Kidney epithelial cell (primary cell): ENCODE measurements around the gene CACNA1D. TPM values are rescaled to one million over a fixed set of nuclear protein-coding genes. Genes with fewer than 3 reads are reported as not detected.

Experiments
- DNase-seq: peaks from one replicate; pipeline ENCODE4 v3.0.0-alpha.2; 2010; ENCODE audit warnings: low read depth
- H3K27me3 ChIP-seq: 2 replicates; pipeline ENCODE4 v1.6.0; 2011; ENCODE audit warnings: low read length; ENCODE audit not compliant: control insufficient read depth, insufficient read depth
- H3K36me3 ChIP-seq: 2 replicates; pipeline ENCODE4 v1.5.1; 2011; ENCODE audit warnings: low read length; ENCODE audit not compliant: control insufficient read depth, insufficient read depth
- H3K4me3 ChIP-seq: 2 replicates; pipeline ENCODE4 v1.5.1; 2011; ENCODE audit warnings: low read depth, mild to moderate bottlenecking, control low read depth, low read length
- total RNA-seq: library from RNA; depleted of rRNA; stranded (reverse); fragments of >200 nt; gene quantifications from 2 replicates; pipeline ENCODE4 v1.2.3, GENCODE V29; 2015
- TF ChIP-seq, protein P1 (sequence below): IDR thresholded peaks from 2 replicates; pipeline ENCODE4 v1.5.1; 2011; ENCODE audit warnings: mild to moderate bottlenecking, moderate library complexity, low read length, control low read depth, inconsistent platforms; ENCODE audit not compliant: insufficient read depth, poor library complexity, severe bottlenecking

CACNA1D gene
- total RNA-seq, 1 donor from 2014 or later, result 0.21 TPM

- H3K36me3 ChIP-seq, result no peaks in the 10 kb centered on the region
- no peaks in the 10 kb centered on the region for H3K27me3 ChIP-seq
- DNase-seq, result no peak
- TF ChIP-seq, protein P1, sequence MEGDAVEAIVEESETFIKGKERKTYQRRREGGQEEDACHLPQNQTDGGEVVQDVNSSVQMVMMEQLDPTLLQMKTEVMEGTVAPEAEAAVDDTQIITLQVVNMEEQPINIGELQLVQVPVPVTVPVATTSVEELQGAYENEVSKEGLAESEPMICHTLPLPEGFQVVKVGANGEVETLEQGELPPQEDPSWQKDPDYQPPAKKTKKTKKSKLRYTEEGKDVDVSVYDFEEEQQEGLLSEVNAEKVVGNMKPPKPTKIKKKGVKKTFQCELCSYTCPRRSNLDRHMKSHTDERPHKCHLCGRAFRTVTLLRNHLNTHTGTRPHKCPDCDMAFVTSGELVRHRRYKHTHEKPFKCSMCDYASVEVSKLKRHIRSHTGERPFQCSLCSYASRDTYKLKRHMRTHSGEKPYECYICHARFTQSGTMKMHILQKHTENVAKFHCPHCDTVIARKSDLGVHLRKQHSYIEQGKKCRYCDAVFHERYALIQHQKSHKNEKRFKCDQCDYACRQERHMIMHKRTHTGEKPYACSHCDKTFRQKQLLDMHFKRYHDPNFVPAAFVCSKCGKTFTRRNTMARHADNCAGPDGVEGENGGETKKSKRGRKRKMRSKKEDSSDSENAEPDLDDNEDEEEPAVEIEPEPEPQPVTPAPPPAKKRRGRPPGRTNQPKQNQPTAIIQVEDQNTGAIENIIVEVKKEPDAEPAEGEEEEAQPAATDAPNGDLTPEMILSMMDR, result no peak
- H3K4me3 ChIP-seq, result no peak overlapping the region
Measured at GRCh38 chr3:53702776-53703530, 208.5 kb downstream of the CACNA1D start.

GRCh38 chr3:53703630-53704362, 209.4 kb downstream of the CACNA1D start:
- Histone ChIP-seq H3K36me3 (no peaks in the 10 kb centered on the region), H3K27me3 (no peaks in the 10 kb centered on the region), H3K4me3 (no peak overlapping the region)
- no peak for DNase-seq
- TF ChIP-seq, protein P1, result no peak

- TF ChIP-seq, protein P1, result no peak
- Histone ChIP-seq H3K27me3 (no peaks in the 10 kb centered on the region), H3K4me3 (no peak overlapping the region), H3K36me3 (no peaks in the 10 kb centered on the region)
- DNase-seq, result no peak
Measured at GRCh38 chr3:53704363-53704725, 209.9 kb downstream of the CACNA1D start.

- DNase-seq, result no peak
- H3K27me3 ChIP-seq, result no peaks in the 10 kb centered on the region
Measured at GRCh38 chr3:53705024-53705745, 210.8 kb downstream of the CACNA1D start.

DNA sequence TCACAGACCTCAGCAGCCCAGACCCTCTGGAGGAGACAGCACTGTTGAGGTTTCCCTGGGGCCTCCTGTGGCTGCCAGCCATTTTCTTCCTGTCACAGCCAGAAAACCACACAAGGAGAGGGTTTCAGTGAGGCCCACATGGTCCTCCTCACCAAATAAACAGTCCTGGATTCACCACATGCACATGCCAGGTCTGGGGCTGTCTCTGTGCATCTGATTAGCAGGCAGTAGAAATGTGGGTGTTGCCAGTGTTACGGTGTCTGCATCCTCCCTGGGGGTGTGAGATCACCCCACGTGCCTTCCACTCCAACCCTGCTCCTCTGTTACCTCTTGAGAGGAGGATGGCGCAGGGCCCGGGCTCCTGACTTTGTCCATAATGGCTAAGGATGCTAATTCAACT, 211.4 kb downstream of the CACNA1D start:
- DNase-seq, result no peak
- no peak overlapping the region for H3K4me3 ChIP-seq
- TF ChIP-seq, protein P1, result no peak
- H3K27me3 ChIP-seq, result no peaks in the 10 kb centered on the region
- H3K36me3 ChIP-seq, result no peaks in the 10 kb centered on the region

More at GRCh38 chr3:53705024-53705745, 210.8 kb downstream of the CACNA1D start:
- H3K36me3 ChIP-seq, result no peaks in the 10 kb centered on the region
- TF ChIP-seq, protein P1, result no peak
- H3K4me3 ChIP-seq, result no peak overlapping the region
